OCI-LY7 (cell line): ENCODE data around the gene KCNK4. TPM values are rescaled to one million over a fixed set of nuclear protein-coding genes. Genes with fewer than 3 reads are reported as not detected.
A peak's percentile ranks its signal among the peaks of the same experiment; 100 is the strongest.

Experiments used
- Bru-seq: library from RNA; stranded (reverse); fragments of 400-500 nt; gene quantifications from one replicate; lab custom pipeline; 2021; lab: Mats Ljungman, UMichigan
- BruChase-seq, 2 experiments: library from RNA; stranded (reverse); fragments of 400-500 nt; gene quantifications; one replicate each; lab custom pipeline; 2021; lab: Mats Ljungman, UMichigan
- BruUV-seq: library from RNA; stranded (reverse); fragments of 400-500 nt; replicated peaks from 2 replicates; lab custom pipeline; 2021; lab: Mats Ljungman, UMichigan
- CTCF ChIA-PET: fragments of 300-600 bp; sonication (Branson Sonifier 250); formaldehyde crosslinking; loops from one replicate; lab custom pipeline; 2022; ENCODE audit warnings: antibody characterized with exemption; ENCODE audit not compliant: unreplicated experiment; lab: Charles Lee
- POLR2A ChIA-PET: fragments of 300-600 bp; sonication (Branson Sonifier 250); formaldehyde crosslinking; loops from one replicate; lab custom pipeline; 2022; ENCODE audit warnings: antibody characterized with exemption; lab: Charles Lee
- DNase-seq: peaks from one replicate; pipeline ENCODE4 v3.0.0-alpha.2; 2015; ENCODE audit warnings: low spot score
- H2AFZ ChIP-seq: fragments of 200-600 bp; sonication (generic), shearing (Covaris generic); 2 replicates; pipeline ENCODE4 v1.6.1; 2014; ENCODE audit warnings: mild to moderate bottlenecking, antibody characterized with exemption, low read length, moderate library complexity
- H3K27ac ChIP-seq: fragments of 200-600 bp; sonication (generic); 2 replicates; pipeline ENCODE4 v1.5.1; 2014; ENCODE audit warnings: mixed run types, low read depth, mild to moderate bottlenecking, moderate library complexity, low read length, inconsistent platforms; ENCODE audit not compliant: poor library complexity, severe bottlenecking
- H3K36me3 ChIP-seq: fragments of 200-600 bp; sonication (generic); 2 replicates; pipeline ENCODE4 v1.6.1; 2014; ENCODE audit warnings: mild to moderate bottlenecking, antibody characterized with exemption, low read length, moderate library complexity, mixed read lengths; ENCODE audit not compliant: insufficient read depth
- H3K4me1 ChIP-seq: fragments of 200-600 bp; sonication (generic); 2 replicates; pipeline ENCODE4 v1.5.1; 2014; ENCODE audit warnings: mild to moderate bottlenecking, low read length; ENCODE audit not compliant: insufficient read depth, poor library complexity, severe bottlenecking
- H3K4me2 ChIP-seq: fragments of 200-600 bp; sonication (generic); 2 replicates; pipeline ENCODE4 v1.6.1; 2014; ENCODE audit warnings: mild to moderate bottlenecking, low read length
- H3K4me3 ChIP-seq: fragments of 200-600 bp; sonication (generic); 2 replicates; pipeline ENCODE4 v1.5.1; 2014; ENCODE audit warnings: mild to moderate bottlenecking, low read depth, low read length; ENCODE audit not compliant: poor library complexity, severe bottlenecking
- H3K79me2 ChIP-seq: fragments of 200-600 bp; sonication (generic); 2 replicates; pipeline ENCODE4 v1.6.1; 2016; ENCODE audit warnings: low read depth, mild to moderate bottlenecking, low read length, moderate library complexity, mixed read lengths; ENCODE audit not compliant: insufficient read depth
- H3K9me2 ChIP-seq: fragments of 200-600 bp; sonication (generic); 2 replicates; pipeline ENCODE4 v1.6.1; 2016; ENCODE audit warnings: mild to moderate bottlenecking, low read length, mixed read lengths; ENCODE audit not compliant: insufficient read depth
- H3K9me3 ChIP-seq: fragments of 200-600 bp; sonication (generic); 2 replicates; pipeline ENCODE4 v1.6.1; 2014; ENCODE audit warnings: mild to moderate bottlenecking, mixed run types, low read length, mixed read lengths
- H4K20me1 ChIP-seq: fragments of 200-600 bp; sonication (generic); 2 replicates; pipeline ENCODE4 v1.6.1; 2014; ENCODE audit warnings: mild to moderate bottlenecking, antibody characterized with exemption, low read length, moderate library complexity, mixed read lengths; ENCODE audit not compliant: insufficient read depth
- CTCF ChIP-seq: fragments of 200-600 bp; sonication (generic); conservative IDR thresholded peaks from 2 replicates; pipeline ENCODE4 v1.5.1; 2014; ENCODE audit warnings: mild to moderate bottlenecking, antibody characterized with exemption, low read length, moderate library complexity, mixed read lengths
- EZH2phosphoT487 ChIP-seq: fragments of 200-600 bp; sonication (generic); IDR thresholded peaks from 2 replicates; pipeline ENCODE4 v1.6.1; 2018; ENCODE audit warnings: low read depth, borderline replicate concordance, mild to moderate bottlenecking, mixed run types, antibody characterized with exemption, low read length, moderate library complexity, mixed read lengths
- intact Hi-C: fragments of 100-400 bp; cut with micrococcal nuclease; formaldehyde crosslinking; loops from one replicate; pipeline ENCODE4 v1.10.0; 2022; ENCODE audit not compliant: unreplicated experiment
- long read RNA-seq: library from polyadenylated mRNA; stranded (forward); transcript quantifications from one replicate; pipeline ENCODE4 v2.0.0, GENCODE V29; 2022
- total RNA-seq, 2 experiments: library from RNA; depleted of rRNA in 1 of 2; stranded (reverse); fragments of >200 nt in 1 of 2; shearing (Covaris generic) in 1 of 2; gene quantifications; 2 replicates each; pipeline ENCODE4 v1.2.3, GENCODE V29; 2014 to 2022

KCNK4 gene
- total RNA-seq (2014; rRNA removed; shearing (Covaris generic)) (0.95 TPM in 1 of 2 replicates, not detected in the other), total RNA-seq (2022) (0.80 and 0.92 TPM in 2 replicates), Bru-seq, nascent RNA (not detected), BruChase-seq, experiment 1, labeled RNA remaining after a 6-hour chase (percentile 26 among the genes with signal in this experiment), BruChase-seq, experiment 2, labeled RNA remaining after a 2-hour chase (percentile 16 among the genes with signal in this experiment)
- long read RNA-seq: 0 reads

- ChIA-PET POLR2A (no interaction called here), CTCF (no interaction called here)
- H3K4me3 ChIP-seq: no peak within 1 kb of the TSS
- no peaks in the 10 kb centered on the region for H3K9me3 ChIP-seq
- H3K79me2 ChIP-seq: no peaks in the 10 kb centered on the region
- no peak within 1 kb of the TSS for H3K27ac ChIP-seq
- H4K20me1 ChIP-seq: no peaks in the 10 kb centered on the region
- intact Hi-C loops: no loop called here
- no peaks in the 10 kb centered on the region for H3K9me2 ChIP-seq
- no peak for TF ChIP-seq CTCF
- no peak for TF ChIP-seq EZH2phosphoT487
- H3K4me1 ChIP-seq: peaks cover 3% of the 10 kb centered on the region
- H2AFZ ChIP-seq: no peak within 1 kb of the TSS
- no peaks in the 10 kb centered on the region for H3K36me3 ChIP-seq
- H3K4me2 ChIP-seq: no peak within 1 kb of the TSS
- DNase-seq: no peak
- no TSS peak for BruUV-seq
Observed at GRCh38 chr11:64291262-64291751, at the start of gene KCNK4. Gene KCNK4 (plus strand): TSS chr11:64291302. CDS start chr11:64293019, 1,717 bp downstream.

- H3K4me3 ChIP-seq: peak overlapping the region; percentile 81
- intact Hi-C loops: loop anchor here (2.0 kb wide), 3 partner anchors 35 to 63 kb away; partner anchors contain the start of genes ESRRA, FERMT3 and STIP1
Observed at GRCh38 chr11:64241491-64242374, 49.4 kb upstream of the KCNK4 start.

More at GRCh38 chr11:64241491-64242374, 49.4 kb upstream of the KCNK4 start:
- H2AFZ ChIP-seq: no peak overlapping the region
- peaks cover 47% of the 10 kb centered on the region for H3K36me3 ChIP-seq
- peak overlapping the region; percentile 91 for H3K27ac ChIP-seq
- ChIA-PET POLR2A (interaction anchor here (0.6 to 2.5 kb wide), 9 partner anchors 9 to 1445 kb away, joined by 3 to 27 read pairs (median 5); partner anchors contain the start of genes FERMT3, NUDT22, PRDX5 and TRMT112), CTCF (interaction anchor here (0.6 to 0.9 kb wide), 5 partner anchors 36 to 1371 kb away, joined by 3 to 4 read pairs (median 3); no protein-coding TSS in a partner anchor)
- BruUV-seq: no TSS peak
- peak; percentile 98 for DNase-seq
- TF ChIP-seq CTCF: no peak
- no peak for TF ChIP-seq EZH2phosphoT487
- H3K9me2 ChIP-seq: no peaks in the 10 kb centered on the region
- H3K4me2 ChIP-seq: peak overlapping the region; percentile 98
- no peaks in the 10 kb centered on the region for H4K20me1 ChIP-seq
- peaks cover 28% of the 10 kb centered on the region for H3K79me2 ChIP-seq
- H3K4me1 ChIP-seq: peaks cover 46% of the 10 kb centered on the region
- no peaks in the 10 kb centered on the region for H3K9me3 ChIP-seq
